BJ (cell line): Measurements from ENCODE around the gene GBX1. TPM values are rescaled to one million over a fixed set of nuclear protein-coding genes. Genes with fewer than 3 reads are reported as not detected.

ENCODE experiments used
- CTCF ChIA-PET: fragments of 350-600 bp; formaldehyde crosslinking; extraction: SDS; loops from one replicate; lab custom pipeline; 2021; ENCODE audit warnings: antibody characterized with exemption, inconsistent platforms; lab: Yijun Ruan, JAX
- POLR2A ChIA-PET: fragments of 300-600 bp; sonication (Branson Sonifier 250); formaldehyde crosslinking; extraction: SDS; loops from one replicate; lab custom pipeline; 2021; ENCODE audit warnings: antibody characterized with exemption; lab: Charles Lee
- DNase-seq: peaks from one replicate; pipeline ENCODE4 v3.0.0-alpha.2; 2011; ENCODE audit warnings: low read depth
- H3K27me3 ChIP-seq: 2 replicates; pipeline ENCODE4 v1.6.0; 2011; ENCODE audit warnings: low read length; ENCODE audit not compliant: control insufficient read depth, insufficient read depth
- H3K36me3 ChIP-seq: 2 replicates; pipeline ENCODE4 v1.5.1; 2011; ENCODE audit warnings: low read length; ENCODE audit not compliant: control insufficient read depth, insufficient read depth
- H3K4me3 ChIP-seq: 2 replicates; pipeline ENCODE4 v1.5.1; 2011; ENCODE audit warnings: low read depth, mild to moderate bottlenecking, control low read depth, low read length
- CTCF ChIP-seq: IDR thresholded peaks from 2 replicates; pipeline ENCODE4 v1.5.1; 2011; ENCODE audit warnings: low read depth, mild to moderate bottlenecking, control low read depth, inconsistent platforms, low read length, moderate library complexity; ENCODE audit not compliant: insufficient read depth
- polyA plus RNA-seq: library from polyadenylated mRNA; depleted of rRNA; stranded (reverse); fragments of >200 nt; gene quantifications from 2 replicates; pipeline ENCODE4 v1.2.3, GENCODE V29; 2011

GBX1 gene
- polyA plus RNA-seq, 1 experiment, result not detected

DNA sequence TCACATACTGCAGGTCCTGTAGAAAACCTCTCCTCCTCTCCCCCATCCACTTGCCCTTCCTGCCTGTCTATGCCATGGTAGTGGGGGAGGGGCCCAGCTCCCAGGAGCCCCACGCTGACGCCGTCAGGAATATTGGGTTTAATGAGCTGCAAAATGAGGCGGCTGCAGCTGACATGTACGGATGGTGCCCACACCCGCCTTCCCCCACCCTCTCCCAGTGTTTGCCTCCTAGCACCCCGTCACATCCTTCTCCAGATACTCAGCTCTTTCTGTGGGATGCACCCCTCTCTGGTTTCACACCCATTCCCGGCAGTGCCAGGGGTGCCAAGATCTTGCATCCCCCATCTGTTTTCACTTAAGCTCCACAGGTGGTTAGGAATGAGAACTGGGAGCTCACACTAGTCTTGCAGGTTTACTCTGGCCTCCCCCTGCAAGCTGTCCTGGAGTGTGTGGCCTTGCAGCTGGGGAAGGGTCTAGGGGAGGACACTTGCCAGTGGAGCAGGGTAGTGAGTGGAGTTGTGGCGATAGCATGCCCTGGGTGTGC, 26.1 kb downstream of the GBX1 start:
- ChIA-PET POLR2A (no interaction called here), CTCF (interaction anchor here (2.2 kb wide), 1 partner anchor 17 kb away, joined by 7 read pairs; no protein-coding TSS in a partner anchor)
- Histone ChIP-seq H3K4me3 (no peak overlapping the region), H3K36me3 (peaks cover 37% of the 10 kb centered on the region), H3K27me3 (no peaks in the 10 kb centered on the region)
- no peak for DNase-seq
- no peak for TF ChIP-seq CTCF

- no peak for DNase-seq
- Histone ChIP-seq H3K27me3 (no peaks in the 10 kb centered on the region), H3K4me3 (no peak overlapping the region), H3K36me3 (peaks cover 41% of the 10 kb centered on the region)
- ChIA-PET POLR2A (no interaction called here), CTCF (interaction anchor here (1.5 to 2.2 kb wide), 2 partner anchors 10 to 17 kb away, joined by 4 to 7 read pairs; no protein-coding TSS in a partner anchor)
- TF ChIP-seq CTCF, result no peak
Measured at GRCh38 chr7:151140826-151141225, 26.7 kb downstream of the GBX1 start.

GRCh38 chr7:151139791-151140190, 27.7 kb downstream of the GBX1 start:
- Histone ChIP-seq H3K4me3 (no peak overlapping the region), H3K36me3 (peaks cover 46% of the 10 kb centered on the region), H3K27me3 (no peaks in the 10 kb centered on the region)
- ChIA-PET CTCF (interaction anchor here (1.0 to 2.2 kb wide), 4 partner anchors 11 to 80 kb away, joined by 3 to 7 read pairs (median 4); no protein-coding TSS in a partner anchor), POLR2A (no interaction called here)
- DNase-seq, result no peak
- TF ChIP-seq CTCF, result no peak

DNA sequence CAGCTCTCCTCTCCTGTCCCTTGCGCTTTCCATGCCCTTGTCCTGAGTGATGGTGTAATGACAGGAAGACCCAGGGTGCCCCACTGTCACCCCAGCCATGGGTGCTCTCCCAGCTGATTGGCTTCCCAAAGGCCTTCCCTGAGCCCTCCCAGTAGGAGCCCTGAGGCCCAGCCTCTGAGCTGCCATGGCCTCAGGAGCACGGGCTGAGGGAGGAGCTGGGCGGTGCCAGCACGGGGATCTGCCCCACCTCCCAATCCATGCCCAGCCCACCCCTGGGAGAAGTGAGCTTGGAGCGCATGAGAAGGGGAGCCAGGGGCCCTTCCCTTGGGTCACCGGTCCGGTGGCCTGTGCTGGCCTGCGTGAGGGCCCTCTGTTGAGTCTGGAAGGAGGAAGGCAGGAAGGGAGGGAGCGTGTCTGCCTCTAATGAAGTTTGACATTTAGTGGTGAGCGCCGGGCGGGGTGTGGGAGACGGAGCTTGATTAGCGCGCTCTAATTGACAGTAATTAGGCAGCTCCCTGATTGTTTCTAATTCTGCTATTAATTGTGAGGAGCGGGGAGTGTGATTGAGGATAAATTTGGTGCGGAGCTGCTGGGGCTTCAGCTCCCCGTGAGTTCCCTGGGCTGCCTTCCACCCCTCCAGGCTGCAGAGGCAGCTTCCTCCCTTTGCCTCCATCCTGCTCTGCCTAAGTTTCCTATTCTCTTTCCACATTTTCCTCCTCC, 28.3 kb downstream of the GBX1 start:
- Histone ChIP-seq H3K36me3 (peaks cover 52% of the 10 kb centered on the region), H3K4me3 (no peak overlapping the region), H3K27me3 (no peaks in the 10 kb centered on the region)
- ChIA-PET POLR2A (no interaction called here), CTCF (interaction anchor here (1.0 to 2.2 kb wide), 4 partner anchors 11 to 79 kb away, joined by 3 to 7 read pairs (median 4); no protein-coding TSS in a partner anchor)
- no peak for TF ChIP-seq CTCF
- no peak for DNase-seq

GRCh38 chr7:151138153-151138851, 29.2 kb downstream of the GBX1 start:
- POLR2A ChIA-PET, result no interaction called here
- Histone ChIP-seq H3K36me3 (peaks cover 48% of the 10 kb centered on the region), H3K4me3 (no peak overlapping the region), H3K27me3 (no peaks in the 10 kb centered on the region)
- CTCF ChIA-PET, result interaction anchor here (1.1 to 1.4 kb wide), 2 partner anchors 21 to 78 kb away, joined by 3 read pairs; no protein-coding TSS in a partner anchor
- DNase-seq, result no peak
- TF ChIP-seq CTCF, result no peak
